Endothelial cell of hepatic sinusoid (primary cell): ENCODE measurements around the gene PFKL.

ENCODE experiments used
- in situ Hi-C: cut with HindIII; loops from 2 replicates; pipeline ENCODE4 v1.10.0; 2017; ENCODE audit warnings: low sequenced_read_pairs

Gene PFKL

DNA sequence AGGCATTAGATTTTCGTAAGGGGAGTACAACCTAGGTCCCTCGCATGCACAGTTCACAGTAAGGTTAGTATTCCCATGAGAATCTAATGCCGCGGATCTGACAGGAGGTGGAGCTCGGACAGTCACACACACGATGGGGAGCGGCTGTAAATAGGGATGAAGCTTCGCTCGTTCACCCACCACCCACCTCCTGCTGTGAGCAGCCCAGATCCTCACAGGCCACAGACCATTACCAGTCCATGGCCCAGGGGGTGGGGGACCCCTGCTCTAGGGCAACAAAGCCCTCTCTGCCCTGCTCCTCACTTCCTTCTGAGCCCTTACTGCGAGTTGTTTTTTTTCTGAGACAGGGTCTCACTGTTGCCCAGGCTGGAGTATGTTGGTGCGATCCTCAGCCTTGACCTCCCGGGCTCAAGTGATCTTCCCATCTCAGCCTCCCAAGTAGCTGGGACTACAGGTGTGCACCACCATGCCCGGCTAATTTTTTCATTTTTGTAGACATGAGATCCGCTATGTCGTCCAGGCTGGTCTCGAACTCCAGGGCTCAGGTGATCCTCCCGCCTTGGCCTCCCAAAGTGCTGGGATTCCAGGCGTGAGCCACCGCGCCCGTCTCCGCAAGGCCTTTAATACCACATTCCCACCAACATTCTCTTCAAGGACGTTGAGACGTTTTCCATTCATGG, 74.9 kb downstream of the PFKL start:
- in situ Hi-C loops, result loop anchor here (25.0 kb wide), 1 partner anchor 113 kb away; no protein-coding TSS in a partner anchor

GRCh38 chr21:44375281-44375651, 75.4 kb downstream of the PFKL start:
- in situ Hi-C loops, result loop anchor here (25.0 kb wide), 1 partner anchor 112 kb away; no protein-coding TSS in a partner anchor

GRCh38 chr21:44375761-44376241, 75.9 kb downstream of the PFKL start:
- in situ Hi-C loops, result loop anchor here (25.0 kb wide), 1 partner anchor 112 kb away; no protein-coding TSS in a partner anchor

GRCh38 chr21:44376606-44377005, 76.8 kb downstream of the PFKL start:
- in situ Hi-C loops, result loop anchor here (25.0 kb wide), 1 partner anchor 111 kb away; no protein-coding TSS in a partner anchor
